Measurements from ENCODE around the gene NDUFB4.

- no peak for TF ChIP-seq CTCF (IDR thresholded peaks at IDR 0.05)
- TF ChIP-seq POLR2A (IDR thresholded peaks at IDR 0.05; ENCODE audit: low read depth): no peak
Observed at GRCh38 chr3:120622457-120622856, 26.3 kb downstream of the NDUFB4 start.
